COLO829 (cell line): ENCODE results near the gene UTP18.

Experiments
- DNase-seq: peaks from one replicate; pipeline ENCODE4 v3.0.0; 2012; ENCODE audit warnings: low spot score

UTP18 gene

GRCh38 chr17:51335883-51336822 is 75.8 kb downstream of the UTP18 start:
- no peak for DNase-seq

GRCh38 chr17:51341457-51341856 is 81.1 kb downstream of the UTP18 start:
- no peak for DNase-seq

DNA sequence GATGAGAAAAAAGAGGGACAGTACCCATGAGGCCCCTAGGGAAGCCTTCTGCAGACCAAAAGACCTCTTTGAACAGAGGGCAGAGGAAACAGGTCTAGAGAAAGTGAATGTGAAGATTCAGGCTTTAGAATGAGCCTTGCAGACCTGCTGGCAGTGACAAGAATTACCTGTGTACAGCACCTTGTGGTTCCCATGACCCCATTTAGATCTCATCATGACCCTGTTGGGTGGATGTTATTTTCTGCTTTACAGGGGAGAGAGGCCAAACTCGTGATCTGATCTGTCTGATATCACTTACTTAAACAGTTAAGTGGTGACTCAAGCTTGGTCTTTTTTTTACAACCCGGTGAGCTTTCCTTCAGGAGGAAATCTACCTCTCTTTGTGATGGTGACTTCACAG is 81.9 kb downstream of the UTP18 start:
- DNase-seq: no peak

GRCh38 chr17:51344532-51344931 is 84.2 kb downstream of the UTP18 start:
- no peak for DNase-seq

GRCh38 chr17:51346218-51346982 is 86.1 kb downstream of the UTP18 start:
- DNase-seq: no peak
